Measurements from ENCODE around the gene GPC6. TPM values are rescaled to one million over a fixed set of nuclear protein-coding genes. Genes with fewer than 3 reads are reported as not detected.

The GPC6 gene
- polyA plus RNA-seq, 1 donor (not counting 4 experiments of a cell fraction or from before 2014, with no cell fraction given) = 0.42 TPM

GRCh38 chr13:94362411-94362909 is 1135.9 kb downstream of the GPC6 start:
- H3K9me3 ChIP-seq (ENCODE audit: control insufficient read depth, low read depth, low read length) = no peaks in the 10 kb centered on the region
- no peak overlapping the region for H3K9ac ChIP-seq (ENCODE audit: control insufficient read depth, extremely low read depth, insufficient read depth, low read length)
- H3K9me1 ChIP-seq (ENCODE audit: control insufficient read depth, extremely low read depth, insufficient read depth, low read length) = no peaks in the 10 kb centered on the region
- H2AFZ ChIP-seq (ENCODE audit: control insufficient read depth, low read length) = no peak overlapping the region
- no peaks in the 10 kb centered on the region for H3K4me1 ChIP-seq (ENCODE audit: control insufficient read depth, extremely low read depth, insufficient read depth, low read length)
- no peak overlapping the region for H3K4me2 ChIP-seq (ENCODE audit: control insufficient read depth, extremely low read depth, insufficient read depth, low read depth, low read length)
- no peaks in the 10 kb centered on the region for H3K27me3 ChIP-seq (ENCODE audit: control insufficient read depth, extremely low read depth, insufficient read depth, low read length)
- H3K79me2 ChIP-seq (ENCODE audit: control insufficient read depth, insufficient read depth, low read length) = no peaks in the 10 kb centered on the region
- TF ChIP-seq EZH2 (IDR thresholded peaks at IDR 0.05; ENCODE audit: low read length) (no peak), CTCF (optimal IDR thresholded peaks at IDR 0.05 in 1 of 3, IDR thresholded peaks at IDR 0.05 in 1 of 3, conservative IDR thresholded peaks at IDR 0.05 in 1 of 3; ENCODE audit: extremely low read depth in 1 of 3, insufficient read depth in 2 of 3, low read length in 3 of 3) (peak; percentile 65 to 91 (median 82))
- dilution Hi-C loops (cut with MboI; ENCODE audit: extremely low pct_ligation_motif_present, low sequenced_read_pairs) = no loop called here
- H3K36me3 ChIP-seq (ENCODE audit: control insufficient read depth in 2 of 2, extremely low read depth in 1 of 2, insufficient read depth in 2 of 2, low read length in 2 of 2) = no peaks in the 10 kb centered on the region
- DNase-seq (ENCODE audit: low read depth, low spot score) (peak; percentile 36), FAIRE-seq (peak; percentile 72)
- no peak overlapping the region for H3K4me3 ChIP-seq (ENCODE audit: control insufficient read depth in 2 of 3, extremely low read depth in 1 of 3, insufficient read depth in 2 of 3, low read depth in 1 of 3, low read length in 3 of 3)
- no peak overlapping the region for H3K27ac ChIP-seq (ENCODE audit: control insufficient read depth, insufficient read depth, low read length)
- no peaks in the 10 kb centered on the region for H4K20me1 ChIP-seq (ENCODE audit: control insufficient read depth, extremely low read depth, insufficient read depth, low read length)

GRCh38 chr13:94366677-94367076 is 1140.1 kb downstream of the GPC6 start:
- H3K79me2 ChIP-seq (ENCODE audit: control insufficient read depth, insufficient read depth, low read length) = no peaks in the 10 kb centered on the region
- no peak overlapping the region for H3K27ac ChIP-seq (ENCODE audit: control insufficient read depth, insufficient read depth, low read length)
- H3K9ac ChIP-seq (ENCODE audit: control insufficient read depth, extremely low read depth, insufficient read depth, low read length) = no peak overlapping the region
- H3K27me3 ChIP-seq (ENCODE audit: control insufficient read depth, extremely low read depth, insufficient read depth, low read length) = no peaks in the 10 kb centered on the region
- H3K4me3 ChIP-seq (ENCODE audit: control insufficient read depth in 2 of 3, extremely low read depth in 1 of 3, insufficient read depth in 2 of 3, low read depth in 1 of 3, low read length in 3 of 3) = no peak overlapping the region
- H3K4me1 ChIP-seq (ENCODE audit: control insufficient read depth, extremely low read depth, insufficient read depth, low read length) = no peaks in the 10 kb centered on the region
- no peaks in the 10 kb centered on the region for H3K9me1 ChIP-seq (ENCODE audit: control insufficient read depth, extremely low read depth, insufficient read depth, low read length)
- FAIRE-seq (no peak), DNase-seq (ENCODE audit: low read depth, low spot score) (no peak)
- H3K4me2 ChIP-seq (ENCODE audit: control insufficient read depth, extremely low read depth, insufficient read depth, low read depth, low read length) = no peak overlapping the region
- H3K9me3 ChIP-seq (ENCODE audit: control insufficient read depth, low read depth, low read length) = no peaks in the 10 kb centered on the region
- H2AFZ ChIP-seq (ENCODE audit: control insufficient read depth, low read length) = no peak overlapping the region
- TF ChIP-seq EZH2 (IDR thresholded peaks at IDR 0.05; ENCODE audit: low read length) (no peak), CTCF (optimal IDR thresholded peaks at IDR 0.05 in 1 of 3, IDR thresholded peaks at IDR 0.05 in 1 of 3, conservative IDR thresholded peaks at IDR 0.05 in 1 of 3; ENCODE audit: extremely low read depth in 1 of 3, insufficient read depth in 2 of 3, low read length in 3 of 3) (no peak)
- dilution Hi-C loops (cut with MboI; ENCODE audit: extremely low pct_ligation_motif_present, low sequenced_read_pairs) = no loop called here
- H4K20me1 ChIP-seq (ENCODE audit: control insufficient read depth, extremely low read depth, insufficient read depth, low read length) = no peaks in the 10 kb centered on the region
- H3K36me3 ChIP-seq (ENCODE audit: control insufficient read depth in 2 of 2, extremely low read depth in 1 of 2, insufficient read depth in 2 of 2, low read length in 2 of 2) = no peaks in the 10 kb centered on the region

Measured in keratinocyte (primary cell).